Naive thymus-derived CD4-positive, alpha-beta T cell (primary cell): ENCODE data around the gene EYS. TPM values are rescaled to one million over a fixed set of nuclear protein-coding genes. Genes with fewer than 3 reads are reported as not detected.
"Not testable (repeated sequence)": the region's sequence is repeated elsewhere in the genome, so short reads cannot be mapped to it uniquely, and the experiment has no call there.

Experiments used
- ATAC-seq: fragments of 150-1000 bp; cut with Tn5 transposase; 2 replicates; pipeline ENCODE4 v1.10.0; 2021; ENCODE audit warnings: mild to moderate bottlenecking, moderate library complexity
- CTCF ChIA-PET: fragments of 350-600 bp; sonication (Branson Sonifier 250); formaldehyde crosslinking; loops from one replicate; lab custom pipeline; 2021; ENCODE audit warnings: antibody characterized with exemption; lab: Charles Lee
- POLR2A ChIA-PET: fragments of 350-600 bp; sonication (Branson Sonifier 250); formaldehyde crosslinking; loops from one replicate; lab custom pipeline; 2021; ENCODE audit warnings: antibody characterized with exemption, inconsistent platforms; lab: Charles Lee
- DNase-seq, 9 donors: peaks; one replicate each; pipeline versions ENCODE4 v3.0.0 to v3.0.0-alpha.2; 2020 to 2022; ENCODE audit warnings: mixed read lengths in 1 of 9
- H3K27ac ChIP-seq: one replicate; pipeline ENCODE4 v1.7.0; 2013; ENCODE audit warnings: mild to moderate bottlenecking, low read depth, low read length, moderate library complexity
- H3K27me3 ChIP-seq, 2 donors: one replicate each; pipeline ENCODE4 v1.7.0; 2013; ENCODE audit warnings: low read length in 2 of 2, mild to moderate bottlenecking in 2 of 2, moderate library complexity in 2 of 2; ENCODE audit not compliant: control insufficient read depth in 2 of 2, insufficient read depth in 2 of 2
- H3K36me3 ChIP-seq, 3 experiments: 1 replicate in 2 of 3; 2 replicates in 1 of 3; pipeline ENCODE4 v1.7.0; 2013; ENCODE audit warnings: low read length in 3 of 3, mild to moderate bottlenecking in 3 of 3, moderate library complexity in 1 of 3; ENCODE audit not compliant: insufficient read depth in 3 of 3, control insufficient read depth in 2 of 3
- H3K4me1 ChIP-seq, 2 donors: one replicate each; pipeline ENCODE4 v1.7.0; 2013; ENCODE audit warnings: low read length in 2 of 2, mild to moderate bottlenecking in 2 of 2, moderate library complexity in 1 of 2; ENCODE audit not compliant: control insufficient read depth in 2 of 2, insufficient read depth in 2 of 2
- H3K4me3 ChIP-seq: 2 replicates; pipeline ENCODE4 v1.7.0; 2013; ENCODE audit warnings: mild to moderate bottlenecking, low read length
- H3K9me3 ChIP-seq, 3 experiments: 1 replicate in 2 of 3; 2 replicates in 1 of 3; pipeline ENCODE4 v1.7.0; 2013; ENCODE audit warnings: low read length in 3 of 3; ENCODE audit not compliant: control insufficient read depth in 2 of 3
- H3K27ac Mint-ChIP-seq, 9 donors: one replicate each; pipeline ENCODE4 v1.8.0; 2020 to 2022; ENCODE audit warnings: mixed read lengths in 9 of 9, mild to moderate bottlenecking in 8 of 9, moderate library complexity in 5 of 9, inconsistent platforms in 2 of 9
- H3K27me3 Mint-ChIP-seq, 5 donors: one replicate each; pipeline ENCODE4 v1.8.0; 2021 to 2022; ENCODE audit warnings: mixed read lengths in 5 of 5, mild to moderate bottlenecking in 1 of 5
- H3K36me3 Mint-ChIP-seq, 5 donors: one replicate each; pipeline ENCODE4 v1.8.0; 2020 to 2022; ENCODE audit warnings: mixed read lengths in 5 of 5, mild to moderate bottlenecking in 3 of 5, inconsistent platforms in 1 of 5
- H3K4me1 Mint-ChIP-seq, 7 donors: one replicate each; pipeline ENCODE4 v1.8.0; 2020 to 2022; ENCODE audit warnings: mixed read lengths in 7 of 7, mild to moderate bottlenecking in 3 of 7, inconsistent platforms in 1 of 7
- H3K4me3 Mint-ChIP-seq, 10 donors: one replicate each; pipeline ENCODE4 v1.8.0; 2020 to 2022; ENCODE audit warnings: mild to moderate bottlenecking in 10 of 10, mixed read lengths in 10 of 10, moderate library complexity in 6 of 10, inconsistent platforms in 2 of 10
- H3K9me3 Mint-ChIP-seq, 11 donors: one replicate each; pipeline ENCODE4 v1.8.0; 2020 to 2022; ENCODE audit warnings: mixed read lengths in 11 of 11, mild to moderate bottlenecking in 4 of 11, inconsistent platforms in 1 of 11, moderate library complexity in 1 of 11
- intact Hi-C, 2 donors: fragments of 100-400 bp; cut with micrococcal nuclease; formaldehyde crosslinking; loops; one replicate each; pipeline ENCODE4 v1.15.1; 2023
- polyA plus RNA-seq, 2 donors: library from polyadenylated mRNA; unstranded; fragments of 300-500 nt; fragmentation: Illumina TruSeq; gene quantifications; one replicate each; pipeline ENCODE4 v1.2.3, GENCODE V29; 2021
- total RNA-seq, 6 experiments: library from RNA in 5 of 6; stranded (reverse) in 5 of 6; gene quantifications; 1 replicate in 5 of 6; 2 replicates in 1 of 6; pipeline ENCODE4 v1.2.3 and lab custom pipeline; 2021 to 2026

Gene EYS
- total and polyA plus RNA-seq, 7 experiments from 2014 or later, result 0.07 to 0.21 (median 0.13) TPM; not detected in 4

- H3K27ac ChIP-seq, result no peak overlapping the region
- intact Hi-C loops, result no loop called here
- H3K4me3 ChIP-seq, result no peak overlapping the region
- no peaks in the 10 kb centered on the region for H3K36me3 Mint-ChIP-seq
- no peak overlapping the region for H3K4me3 Mint-ChIP-seq
- no peaks in the 10 kb centered on the region for H3K27me3 ChIP-seq
- H3K27me3 Mint-ChIP-seq, result no peaks in the 10 kb centered on the region
- CTCF ChIA-PET, result no interaction called here
- no peaks in the 10 kb centered on the region for H3K9me3 Mint-ChIP-seq
- no peaks in the 10 kb centered on the region for H3K9me3 ChIP-seq
- H3K36me3 ChIP-seq, result no peaks in the 10 kb centered on the region
- ATAC-seq, result no peak
- DNase-seq, result no peak
- no peaks in the 10 kb centered on the region for H3K4me1 Mint-ChIP-seq
- no peaks in the 10 kb centered on the region for H3K4me1 ChIP-seq
- POLR2A ChIA-PET, result no interaction called here
- H3K27ac Mint-ChIP-seq, result no peak overlapping the region
Observed at GRCh38 chr6:63858691-63859090, 1848.3 kb downstream of the EYS start.

- no peak overlapping the region for H3K27ac Mint-ChIP-seq
- no peak for DNase-seq
- H3K27me3 Mint-ChIP-seq, result no peaks in the 10 kb centered on the region
- Histone ChIP-seq H3K27ac (no peak overlapping the region), H3K4me1 (no peaks in the 10 kb centered on the region), H3K27me3 (no peaks in the 10 kb centered on the region), H3K36me3 (no peaks in the 10 kb centered on the region), H3K4me3 (no peak overlapping the region), H3K9me3 (no peaks in the 10 kb centered on the region)
- no peak overlapping the region for H3K4me3 Mint-ChIP-seq
- H3K4me1 Mint-ChIP-seq, result no peaks in the 10 kb centered on the region
- no peak for ATAC-seq
- ChIA-PET CTCF (no interaction called here), POLR2A (no interaction called here)
- no peaks in the 10 kb centered on the region for H3K36me3 Mint-ChIP-seq
- intact Hi-C loops, result no loop called here
- H3K9me3 Mint-ChIP-seq, result peaks cover 0 to 8% (median 4%) of the 10 kb centered on the region in 11 donors
Observed at GRCh38 chr6:63856271-63856670, 1850.8 kb downstream of the EYS start.

- intact Hi-C loops, result no loop called here
- Histone ChIP-seq H3K27me3 (no peaks in the 10 kb centered on the region), H3K4me1 (no peaks in the 10 kb centered on the region), H3K27ac (no peak overlapping the region), H3K36me3 (no peaks in the 10 kb centered on the region), H3K9me3 (no peaks in the 10 kb centered on the region), H3K4me3 (no peak overlapping the region)
- Mint-ChIP-seq H3K4me3 (no peak overlapping the region), H3K27me3 (peaks cover 0 to 7% (median 5%) of the 10 kb centered on the region in 5 donors), H3K36me3 (no peaks in the 10 kb centered on the region), H3K27ac (no peak overlapping the region), H3K9me3 (peaks cover 0 to 32% (median 5%) of the 10 kb centered on the region in 11 donors), H3K4me1 (no peaks in the 10 kb centered on the region)
- POLR2A ChIA-PET, result no interaction called here
- CTCF ChIA-PET, result no interaction called here
- DNase-seq, result no peak
- no peak for ATAC-seq
Observed at GRCh38 chr6:63844287-63844686, 1862.7 kb downstream of the EYS start.

GRCh38 chr6:63839485-63839884, 1867.5 kb downstream of the EYS start:
- Mint-ChIP-seq H3K36me3 (no peaks in the 10 kb centered on the region), H3K9me3 (peaks cover 2 to 28% (median 6%) of the 10 kb centered on the region in 11 donors), H3K27me3 (peaks cover 0 to 6% (median 0%) of the 10 kb centered on the region in 5 donors), H3K27ac (no peak overlapping the region), H3K4me3 (no peak overlapping the region), H3K4me1 (no peaks in the 10 kb centered on the region)
- H3K4me1 ChIP-seq, result no peaks in the 10 kb centered on the region
- H3K9me3 ChIP-seq, result no peaks in the 10 kb centered on the region
- ChIA-PET CTCF (no interaction called here), POLR2A (no interaction called here)
- ATAC-seq (no peak), DNase-seq (no peak)
- H3K4me3 ChIP-seq, result no peak overlapping the region
- no peaks in the 10 kb centered on the region for H3K36me3 ChIP-seq
- H3K27me3 ChIP-seq, result no peaks in the 10 kb centered on the region
- H3K27ac ChIP-seq, result no peak overlapping the region
- intact Hi-C loops, result no loop called here

GRCh38 chr6:63828678-63829077, 1878.3 kb downstream of the EYS start:
- H3K4me3 ChIP-seq, POLR2A ChIA-PET, CTCF ChIA-PET, ATAC-seq, H3K4me1 Mint-ChIP-seq, H3K27ac Mint-ChIP-seq, intact Hi-C loops, H3K4me3 Mint-ChIP-seq, DNase-seq, H3K36me3 Mint-ChIP-seq, H3K36me3 ChIP-seq, H3K4me1 ChIP-seq, H3K27me3 ChIP-seq, H3K27ac ChIP-seq, H3K9me3 ChIP-seq: not testable (repeated sequence)
- H3K9me3 Mint-ChIP-seq, result peaks cover 6 to 46% (median 21%) of the 10 kb centered on the region in 11 donors
- H3K27me3 Mint-ChIP-seq, result peaks cover 0 to 14% (median 12%) of the 10 kb centered on the region in 5 donors

GRCh38 chr6:63824722-63825121, 1882.3 kb downstream of the EYS start:
- no peaks in the 10 kb centered on the region for H3K4me1 Mint-ChIP-seq
- no peak for DNase-seq
- no peak for ATAC-seq
- peaks cover 3 to 30% (median 17%) of the 10 kb centered on the region in 11 donors for H3K9me3 Mint-ChIP-seq
- H3K27ac Mint-ChIP-seq, result no peak overlapping the region
- peaks cover 0 to 18% (median 16%) of the 10 kb centered on the region in 5 donors for H3K27me3 Mint-ChIP-seq
- H3K27me3 ChIP-seq, result no peaks in the 10 kb centered on the region
- H3K27ac ChIP-seq, result no peak overlapping the region
- H3K36me3 ChIP-seq, result no peaks in the 10 kb centered on the region
- no peaks in the 10 kb centered on the region for H3K4me1 ChIP-seq
- POLR2A ChIA-PET, result no interaction called here
- CTCF ChIA-PET, result no interaction called here
- no peaks in the 10 kb centered on the region for H3K9me3 ChIP-seq
- H3K36me3 Mint-ChIP-seq, result no peaks in the 10 kb centered on the region
- H3K4me3 ChIP-seq, result no peak overlapping the region
- H3K4me3 Mint-ChIP-seq, result no peak overlapping the region
- intact Hi-C loops, result no loop called here

- ChIA-PET POLR2A (no interaction called here), CTCF (no interaction called here)
- no peak overlapping the region for H3K4me3 ChIP-seq
- no peaks in the 10 kb centered on the region for H3K9me3 ChIP-seq
- no peaks in the 10 kb centered on the region for H3K4me1 ChIP-seq
- no peak overlapping the region for H3K27ac ChIP-seq
- Mint-ChIP-seq H3K27ac (no peak overlapping the region), H3K36me3 (no peaks in the 10 kb centered on the region), H3K9me3 (peaks cover 0 to 11% (median 2%) of the 10 kb centered on the region in 11 donors), H3K27me3 (peaks cover 2 to 17% (median 14%) of the 10 kb centered on the region in 5 donors), H3K4me1 (no peaks in the 10 kb centered on the region), H3K4me3 (no peak overlapping the region)
- ATAC-seq (no peak), DNase-seq (no peak)
- intact Hi-C loops, result no loop called here
- H3K27me3 ChIP-seq, result no peaks in the 10 kb centered on the region
- H3K36me3 ChIP-seq, result no peaks in the 10 kb centered on the region
Observed at GRCh38 chr6:63821442-63821841, 1885.6 kb downstream of the EYS start.
